GOT3 (cell line): ENCODE results near the gene CLCN2.

ENCODE experiments used
- DNase-seq: peaks from one replicate; lab custom pipeline; 2025; ENCODE audit warnings: mixed read lengths; lab: John Stamatoyannopoulos, UW

The CLCN2 gene

DNA sequence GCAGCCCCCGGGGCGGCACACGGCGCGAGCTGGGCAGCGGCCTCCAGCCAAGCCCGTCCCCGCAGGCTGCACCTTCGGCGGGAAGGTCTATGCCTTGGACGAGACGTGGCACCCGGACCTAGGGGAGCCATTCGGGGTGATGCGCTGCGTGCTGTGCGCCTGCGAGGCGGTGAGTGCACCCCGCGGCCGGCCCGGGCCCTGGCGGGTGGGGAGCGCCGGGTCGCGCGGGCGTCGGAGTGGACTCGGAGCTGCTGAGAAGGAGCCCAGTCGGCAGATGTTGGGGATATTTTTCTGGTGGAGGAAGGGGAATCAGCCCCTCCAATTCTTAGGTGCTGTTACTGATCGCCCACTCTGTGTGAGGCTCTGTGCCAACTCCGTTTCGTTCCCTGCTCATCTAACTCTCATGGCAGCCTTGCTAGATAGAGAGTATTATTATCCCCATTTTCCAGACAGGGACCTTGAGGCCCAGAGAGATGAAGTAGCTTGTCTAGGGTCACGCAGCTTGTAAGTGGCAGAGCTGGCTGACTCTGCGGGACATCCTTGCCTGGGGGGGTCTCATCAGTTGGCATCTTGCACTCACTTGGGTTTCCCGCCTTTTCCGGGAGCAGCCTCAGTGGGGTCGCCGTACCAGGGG lies 19.3 kb upstream of the CLCN2 start:
- DNase-seq = no peak

DNA sequence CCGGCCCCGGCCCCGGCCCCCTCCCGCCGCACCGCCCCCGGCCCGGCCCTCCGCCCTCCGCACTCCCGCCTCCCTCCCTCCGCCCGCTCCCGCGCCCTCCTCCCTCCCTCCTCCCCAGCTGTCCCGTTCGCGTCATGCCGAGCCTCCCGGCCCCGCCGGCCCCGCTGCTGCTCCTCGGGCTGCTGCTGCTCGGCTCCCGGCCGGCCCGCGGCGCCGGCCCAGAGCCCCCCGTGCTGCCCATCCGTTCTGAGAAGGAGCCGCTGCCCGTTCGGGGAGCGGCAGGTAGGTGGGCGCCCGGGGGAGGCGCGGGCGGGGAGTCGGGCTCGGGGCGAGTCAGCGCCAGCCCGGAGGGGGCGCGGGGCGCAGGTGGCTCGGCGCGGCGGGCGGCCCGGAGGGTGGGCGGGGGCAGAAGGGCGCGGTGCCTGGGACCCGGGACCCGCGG lies 18.8 kb upstream of the CLCN2 start:
- no peak for DNase-seq

DNA sequence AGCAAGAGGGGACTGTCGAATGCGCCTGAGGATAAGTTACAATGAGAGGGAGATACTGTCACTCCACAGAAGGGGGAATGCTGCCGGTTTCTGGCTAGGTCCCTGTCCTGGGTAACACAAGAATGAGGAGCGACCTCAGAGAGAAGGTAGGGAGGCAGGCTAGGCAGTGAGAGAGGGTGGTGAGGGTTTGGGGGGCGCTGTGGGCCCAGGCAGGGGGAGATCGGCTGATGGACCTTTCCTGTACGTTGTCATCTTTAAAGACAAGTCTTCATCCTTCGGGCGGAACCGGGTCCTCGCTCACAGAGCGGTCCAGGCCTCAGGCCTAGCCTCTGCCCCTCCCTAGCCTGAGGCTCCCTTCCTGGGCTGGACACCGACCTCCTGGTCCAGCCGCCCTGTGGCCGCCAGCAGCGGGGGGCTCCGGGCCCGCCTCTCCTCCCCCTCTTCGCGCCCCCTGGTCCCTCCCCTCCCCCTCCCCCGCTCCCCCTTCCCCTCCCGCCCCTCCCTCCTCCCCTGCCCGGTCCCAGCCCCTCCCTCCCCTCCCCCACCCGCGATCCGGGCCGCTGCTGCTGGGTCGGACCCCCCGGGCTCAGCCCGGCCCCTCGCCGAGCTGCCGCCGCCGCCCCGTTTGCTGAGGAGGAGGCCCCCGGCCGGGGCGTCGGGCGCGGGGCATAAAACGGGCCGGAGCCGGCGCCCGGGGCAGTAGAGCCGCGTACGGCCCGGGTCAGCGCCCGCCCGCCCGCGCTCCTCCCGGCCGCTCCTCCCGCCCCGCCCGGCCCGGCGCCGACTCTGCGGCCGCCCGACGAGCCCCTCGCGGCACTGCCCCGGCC lies 18.2 kb upstream of the CLCN2 start, which contains the start of gene CHRD:
Gene CHRD, plus strand, starts transcription at position 697 of the 827 bp plus-strand sequence. CDS start 265 bp downstream, outside the sequence.
- DNase-seq = no peak

DNA sequence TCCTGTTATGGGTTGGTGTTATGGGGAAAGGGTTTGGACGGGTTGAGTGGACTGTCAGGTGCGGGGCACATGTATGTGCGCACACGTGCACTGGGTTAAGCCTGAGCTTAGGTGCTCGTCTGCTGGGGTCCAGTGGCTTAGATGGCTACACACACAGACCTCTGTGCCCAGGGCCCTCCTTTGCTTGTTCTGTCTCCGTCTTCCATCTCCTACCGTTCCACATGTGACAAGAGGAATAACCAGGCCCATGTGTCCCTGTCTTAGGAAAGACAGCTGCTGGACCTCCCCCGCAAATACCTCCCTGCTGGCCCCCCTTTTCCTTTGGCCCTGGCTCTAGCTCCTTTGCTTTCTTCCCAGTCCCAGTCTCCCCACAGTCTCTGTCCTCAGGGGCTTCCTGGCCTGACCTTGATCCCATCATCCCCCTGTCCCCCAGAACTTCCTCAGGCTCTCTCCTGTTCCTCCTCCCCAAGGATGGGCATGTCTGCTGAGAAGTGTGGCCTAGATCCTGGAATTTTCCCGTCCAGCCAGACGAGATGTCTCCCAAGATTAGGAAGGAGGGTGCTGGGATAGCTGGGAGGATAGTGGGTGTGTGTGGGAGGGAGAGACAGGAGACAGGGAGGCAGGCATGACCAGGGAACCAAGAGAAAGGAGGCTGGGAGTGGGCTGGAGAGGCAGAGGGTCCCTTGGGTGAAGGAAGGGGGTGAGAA lies 17.4 kb upstream of the CLCN2 start:
- DNase-seq = no peak

DNA sequence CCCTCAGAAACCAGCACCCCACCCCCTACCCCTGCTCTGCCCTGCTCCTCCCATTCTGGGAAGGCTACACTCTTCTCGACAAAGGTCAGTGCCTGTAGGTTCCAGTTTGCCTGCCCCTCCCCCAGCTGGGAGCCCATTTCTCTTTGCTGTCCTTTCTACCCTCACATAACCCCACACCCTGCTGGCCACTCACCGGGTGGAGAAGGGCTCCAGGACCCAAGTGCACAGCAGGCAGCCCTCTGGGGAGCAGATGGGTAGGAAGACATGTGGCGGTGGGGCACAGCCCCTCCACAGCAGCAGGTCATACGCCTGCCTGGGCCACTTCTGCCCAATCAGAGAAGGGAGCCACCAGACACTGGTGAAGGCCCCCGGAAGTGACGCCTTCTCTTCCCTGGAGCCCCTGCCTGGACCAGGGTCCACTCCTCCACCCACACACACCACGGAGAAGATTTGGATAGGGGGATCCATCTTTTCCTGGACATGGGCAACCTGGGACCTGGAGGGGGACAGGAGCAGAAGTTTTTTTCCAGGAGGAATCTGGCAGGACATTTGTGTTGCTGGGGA lies 16.6 kb upstream of the CLCN2 start, which contains the start of gene THPO:
Gene THPO, minus strand, starts transcription at position 326 of the 564 bp plus-strand sequence. CDS start 1,948 bp downstream, outside the sequence.
- DNase-seq = no peak

- no peak for DNase-seq
Measured at GRCh38 chr3:184377374-184377773, 16.0 kb upstream of the CLCN2 start.

DNA sequence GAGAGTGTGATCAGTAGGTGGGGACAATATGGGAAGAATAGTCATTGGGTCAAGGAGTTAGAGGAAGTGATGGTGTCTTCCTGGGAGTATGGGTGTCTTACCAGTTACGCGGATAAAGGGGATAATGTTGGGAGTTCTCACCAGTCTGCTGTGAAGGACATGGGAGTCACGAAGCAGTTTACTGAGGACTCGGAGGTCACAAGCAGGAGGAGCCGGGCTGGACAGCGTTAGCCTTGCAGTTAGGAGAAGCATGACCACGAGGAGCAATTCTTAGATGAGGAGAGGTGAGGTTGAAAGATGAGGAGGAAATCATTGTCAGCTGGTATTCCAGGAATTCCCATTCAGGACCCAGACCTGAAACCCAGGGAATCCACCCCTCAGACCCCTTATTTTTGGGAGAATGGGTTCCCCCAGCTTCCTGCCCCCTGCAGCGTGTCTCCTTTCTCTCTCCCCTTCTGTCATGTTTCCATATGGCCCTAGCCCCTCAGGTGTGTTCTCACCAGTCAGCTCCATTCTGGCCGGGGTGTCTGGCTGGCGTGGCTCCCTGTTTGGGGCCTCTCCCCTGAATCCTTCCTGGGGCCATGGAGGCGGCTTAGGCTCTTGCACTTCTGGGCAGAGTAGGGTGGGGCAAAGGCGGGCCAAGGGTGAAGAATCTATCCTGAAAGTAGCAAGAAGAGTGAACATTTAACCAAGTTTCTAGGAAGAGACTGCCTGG lies 14.5 kb upstream of the CLCN2 start:
- no peak for DNase-seq

DNA sequence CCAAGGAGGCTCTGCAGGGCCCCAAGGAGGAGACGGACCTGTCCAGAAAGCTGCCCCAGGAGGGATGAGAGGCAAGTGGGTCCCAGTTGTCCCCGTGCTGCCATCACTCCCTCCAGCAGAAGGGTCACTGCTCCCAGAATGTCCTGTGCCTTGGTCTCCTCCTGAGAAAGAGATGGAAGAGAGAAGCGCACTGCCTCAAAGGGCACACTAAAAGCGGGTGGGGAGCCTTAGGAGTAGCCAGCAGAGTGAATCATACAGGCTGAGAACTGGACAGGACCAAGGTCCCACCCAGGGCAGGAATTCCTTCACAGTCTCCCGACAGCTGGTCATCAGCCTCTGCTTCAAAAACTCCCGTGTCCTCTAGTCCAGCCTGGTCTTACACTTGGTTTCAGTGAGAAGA lies 12.0 kb upstream of the CLCN2 start:
- DNase-seq = no peak

DNA sequence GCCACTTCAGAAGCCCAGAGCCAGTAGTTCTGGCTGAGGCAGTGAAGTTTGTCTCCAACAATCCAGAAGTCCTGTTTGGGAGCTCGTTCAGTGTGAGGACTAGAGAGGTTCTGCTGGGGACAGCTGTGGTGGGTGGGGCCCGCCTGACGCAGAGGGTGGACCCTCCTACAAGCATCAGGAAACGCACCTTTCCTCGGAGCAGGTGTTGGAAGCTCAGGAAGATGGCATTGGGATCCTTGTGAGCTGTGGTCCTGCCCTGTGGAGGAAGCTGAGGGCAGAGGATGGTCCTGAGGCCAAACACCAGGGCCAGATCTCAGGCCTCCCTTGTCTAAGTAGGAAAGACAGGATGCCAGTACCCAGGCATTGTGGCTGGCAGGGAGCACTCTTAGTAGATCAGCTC lies 11.5 kb upstream of the CLCN2 start:
- no peak for DNase-seq

DNA sequence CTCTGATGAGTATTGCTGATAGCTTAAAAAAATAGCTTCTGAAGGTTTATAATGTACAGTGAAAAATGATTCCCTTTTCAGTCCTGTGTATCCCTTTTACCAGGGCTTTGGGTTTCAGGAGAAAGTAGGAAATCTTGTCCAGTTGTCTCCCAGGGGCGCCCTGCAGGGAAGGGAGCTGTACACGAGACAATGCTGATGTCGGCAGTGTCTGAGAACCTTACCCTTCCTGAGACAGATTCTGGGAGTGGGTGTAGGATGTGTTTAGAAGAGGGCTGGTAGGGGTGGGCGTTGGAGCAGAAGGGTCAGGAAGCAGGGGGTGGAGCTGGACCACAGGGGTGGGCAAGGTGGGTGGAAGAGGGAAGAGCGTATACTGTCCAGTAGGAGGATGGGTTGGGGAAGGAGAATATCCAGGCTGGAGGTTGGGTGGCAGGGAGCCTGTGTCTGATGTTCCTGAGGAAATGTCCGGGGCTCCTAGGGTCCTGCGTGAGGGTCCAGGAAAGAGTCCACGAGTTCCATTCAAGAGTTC lies 11.0 kb upstream of the CLCN2 start:
- DNase-seq = no peak

GRCh38 chr3:184371570-184372018 lies 10.2 kb upstream of the CLCN2 start:
- DNase-seq = peak; percentile 51

DNA sequence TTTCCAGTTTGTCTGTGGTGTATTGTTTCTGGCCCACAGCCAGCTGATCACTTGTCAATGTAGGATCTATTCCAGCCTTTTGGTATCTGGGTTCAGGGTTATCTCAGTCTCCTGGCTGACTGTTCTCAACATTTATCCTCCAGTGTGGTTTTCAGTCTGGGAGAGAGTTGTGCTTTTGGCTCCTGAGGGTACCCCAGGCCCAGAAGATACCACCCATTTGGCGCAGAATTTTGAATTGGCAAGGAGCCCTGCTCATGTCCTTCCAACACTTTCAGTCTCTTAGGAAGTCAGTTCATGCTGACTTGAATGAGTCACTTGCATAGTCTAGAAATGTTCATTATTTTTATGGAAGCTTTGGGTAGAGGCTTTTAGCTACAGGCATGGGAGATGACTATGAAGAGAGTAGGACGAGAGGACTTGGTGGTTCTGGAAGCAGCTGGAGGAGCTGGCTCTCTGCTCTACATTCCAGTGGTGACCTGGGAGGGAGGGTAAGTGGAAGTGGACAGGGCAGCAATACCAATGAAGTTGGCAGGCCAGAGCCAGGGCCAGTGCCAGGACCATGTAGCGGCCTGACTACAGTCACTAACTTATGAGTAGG lies 7.3 kb upstream of the CLCN2 start:
- DNase-seq = no peak

DNA sequence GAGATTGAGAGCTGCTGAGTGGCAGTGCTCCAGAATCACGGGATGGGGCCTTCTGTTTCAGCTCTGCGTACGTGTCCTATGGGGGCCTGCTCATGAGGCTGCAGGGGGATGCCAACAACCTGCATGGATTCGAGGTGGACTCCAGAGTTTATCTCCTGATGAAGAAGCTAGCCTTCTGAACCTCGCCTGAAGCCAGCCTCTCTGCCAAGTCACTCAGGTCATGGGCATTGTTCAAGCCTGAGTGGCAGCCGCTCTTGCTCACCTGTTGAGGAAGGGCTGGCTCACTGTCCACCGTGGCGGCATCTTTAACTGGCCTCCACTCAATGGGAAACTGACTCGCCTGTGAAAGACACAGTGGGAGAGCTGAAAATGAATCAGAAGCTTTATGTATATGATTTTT lies 6.7 kb upstream of the CLCN2 start:
- DNase-seq = no peak

DNA sequence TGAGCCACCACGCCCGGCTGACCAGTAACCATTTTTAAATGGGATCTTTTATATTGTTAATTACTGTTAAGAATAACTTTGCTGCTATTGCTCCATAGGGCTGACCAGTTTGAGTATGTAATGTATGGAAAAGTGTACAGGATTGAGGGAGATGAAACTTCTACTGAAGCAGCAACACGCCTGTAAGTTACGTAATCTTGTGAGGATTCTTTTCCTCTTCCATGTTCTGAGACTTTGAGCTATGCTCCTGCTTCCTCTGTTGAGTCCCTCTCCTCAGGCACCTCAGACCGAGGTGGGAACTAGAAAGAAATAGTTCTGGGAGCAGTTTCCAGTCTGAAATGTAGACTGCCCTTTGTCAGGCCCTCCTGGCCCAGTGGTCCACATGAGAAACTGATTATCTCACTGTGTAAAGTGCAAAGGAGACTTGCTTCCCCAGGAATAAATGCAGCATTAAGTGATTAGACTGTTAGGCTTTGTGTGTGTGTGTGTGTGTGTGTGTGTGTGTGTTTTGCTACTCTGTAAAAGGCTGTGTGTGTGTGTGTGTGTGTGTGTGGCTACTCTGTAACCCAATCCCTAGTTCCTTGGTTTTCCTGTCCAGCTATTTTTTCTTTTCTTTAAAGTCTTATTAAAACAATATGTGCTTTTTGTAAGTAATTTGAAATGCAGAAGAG lies 5.3 kb upstream of the CLCN2 start:
- DNase-seq = no peak

GRCh38 chr3:184362668-184363546 lies 1.5 kb upstream of the CLCN2 start:
- peak; percentile 95 for DNase-seq

DNA sequence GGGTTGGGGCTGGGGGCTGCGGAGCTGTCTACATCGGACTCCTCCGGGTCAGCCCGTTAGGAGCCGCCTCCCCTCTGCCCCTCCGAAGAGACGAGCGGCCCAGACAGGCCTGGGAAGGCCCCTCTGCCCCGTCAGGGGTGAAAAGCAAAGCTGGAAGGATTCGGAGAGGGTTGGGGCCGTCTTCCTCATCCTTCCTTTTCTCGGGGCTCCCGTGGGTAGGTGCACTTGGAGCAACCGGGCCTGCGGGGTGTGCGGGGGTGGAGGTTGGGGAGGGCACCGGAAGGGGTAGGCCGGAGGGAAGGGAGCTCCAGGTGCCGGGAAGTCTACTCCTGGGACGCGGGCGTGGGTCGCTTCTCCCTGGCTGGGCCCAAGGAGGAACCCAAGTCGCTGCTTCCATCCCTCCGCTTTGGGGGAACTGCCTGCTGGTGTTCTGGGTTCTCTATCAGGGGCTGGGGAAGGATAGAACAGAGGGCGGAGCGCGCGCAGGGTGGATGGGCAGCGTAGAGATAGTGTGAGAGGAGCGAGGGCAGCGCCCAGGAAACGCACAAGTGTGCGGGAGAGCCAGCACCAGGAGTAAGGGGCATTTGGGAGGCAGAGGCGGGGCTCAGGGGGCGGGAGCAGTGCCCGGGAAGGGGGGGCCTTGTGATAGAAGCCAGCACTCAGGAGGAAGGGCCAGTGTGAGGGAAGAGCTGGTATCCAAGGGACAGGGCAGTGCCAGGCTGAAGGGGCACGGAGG lies 695 bp upstream of the CLCN2 start:
- DNase-seq = peak; percentile 57

DNA sequence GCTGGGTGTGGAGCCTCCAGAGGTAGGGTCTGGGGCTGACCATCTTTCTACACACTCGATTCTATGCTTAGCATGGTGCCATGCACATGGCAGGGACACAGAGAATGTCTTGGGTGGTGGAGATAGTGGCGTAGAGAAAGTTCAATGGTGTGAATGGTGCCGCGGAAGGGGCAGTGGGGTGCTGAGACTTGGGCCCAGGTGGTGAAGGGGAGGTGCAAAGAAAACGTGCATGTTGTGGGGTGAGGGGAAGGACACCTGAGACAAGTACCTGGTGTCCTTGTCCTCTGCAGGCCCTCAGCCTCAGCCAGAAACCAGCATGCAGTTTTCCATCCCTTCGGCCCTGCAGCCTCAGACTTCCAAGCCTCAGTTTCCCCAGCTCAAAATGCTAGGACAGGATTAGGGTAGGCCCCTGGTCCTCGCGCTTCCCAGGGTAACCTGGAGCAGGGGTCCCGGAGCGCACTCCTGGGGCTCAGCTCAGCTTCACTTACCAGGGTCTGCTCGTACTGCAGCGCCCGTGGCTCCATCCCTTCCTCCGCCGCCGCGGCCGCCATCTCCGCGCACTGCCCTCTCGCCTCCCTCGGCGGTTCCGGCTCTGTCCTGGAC lies 375 bp downstream of the CLCN2 start:
- DNase-seq = no peak
